Amniotic epithelial cell (primary cell): ENCODE data around the gene TOMM7.
A peak's percentile ranks its signal among the peaks of the same experiment; 100 is the strongest.
"Not testable (repeated sequence)": the region's sequence is repeated elsewhere in the genome, so short reads cannot be mapped to it uniquely, and the experiment has no call there.

Experiments used
- DNase-seq: peaks from one replicate; pipeline ENCODE4 v3.0.0-alpha.2; 2010; ENCODE audit warnings: low read depth

Gene TOMM7

GRCh38 chr7:22784346-22784745, 38.3 kb downstream of the TOMM7 start:
- no peak for DNase-seq

GRCh38 chr7:22783421-22783820, 39.2 kb downstream of the TOMM7 start:
- no peak for DNase-seq

- DNase-seq: peak; percentile 50
Measured at GRCh38 chr7:22782616-22783232, 39.9 kb downstream of the TOMM7 start.

GRCh38 chr7:22781230-22781711, 41.4 kb downstream of the TOMM7 start:
- DNase-seq: peak; percentile 84

GRCh38 chr7:22779730-22780323, 42.8 kb downstream of the TOMM7 start:
- DNase-seq: not testable (repeated sequence)

- DNase-seq: no peak
Measured at GRCh38 chr7:22776964-22777363, 45.7 kb downstream of the TOMM7 start.

GRCh38 chr7:22772885-22773284, 49.8 kb downstream of the TOMM7 start:
- no peak for DNase-seq

- DNase-seq: no peak
Measured at GRCh38 chr7:22771872-22772228, 50.8 kb downstream of the TOMM7 start.

- DNase-seq: no peak
Measured at GRCh38 chr7:22771194-22771871, 51.3 kb downstream of the TOMM7 start.

- DNase-seq: no peak
Measured at GRCh38 chr7:22765609-22766008, 57.0 kb downstream of the TOMM7 start.
